ENCODE measurements around the gene ARL4D.

DNA sequence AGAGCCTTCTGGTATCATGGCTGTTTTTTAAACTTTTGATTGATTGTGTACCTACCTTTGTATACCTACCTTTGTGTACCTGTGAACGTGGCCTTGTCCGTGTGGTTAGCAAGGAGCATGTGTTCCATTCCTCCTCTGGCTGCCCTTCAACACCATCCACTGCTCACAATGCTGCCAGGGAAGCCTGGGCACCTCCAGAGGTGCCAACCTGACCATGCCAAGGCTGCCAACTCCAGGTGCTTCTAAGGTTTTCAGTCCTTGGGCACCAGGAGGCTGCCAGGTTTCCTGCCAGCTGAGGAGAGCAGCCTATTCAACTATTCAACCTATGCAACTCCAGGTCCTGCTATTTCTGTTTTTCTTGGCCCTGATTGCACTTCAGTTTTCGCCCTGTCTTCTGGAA lies 17.6 kb upstream of the ARL4D start:
- TF ChIP-seq, protein P1, sequence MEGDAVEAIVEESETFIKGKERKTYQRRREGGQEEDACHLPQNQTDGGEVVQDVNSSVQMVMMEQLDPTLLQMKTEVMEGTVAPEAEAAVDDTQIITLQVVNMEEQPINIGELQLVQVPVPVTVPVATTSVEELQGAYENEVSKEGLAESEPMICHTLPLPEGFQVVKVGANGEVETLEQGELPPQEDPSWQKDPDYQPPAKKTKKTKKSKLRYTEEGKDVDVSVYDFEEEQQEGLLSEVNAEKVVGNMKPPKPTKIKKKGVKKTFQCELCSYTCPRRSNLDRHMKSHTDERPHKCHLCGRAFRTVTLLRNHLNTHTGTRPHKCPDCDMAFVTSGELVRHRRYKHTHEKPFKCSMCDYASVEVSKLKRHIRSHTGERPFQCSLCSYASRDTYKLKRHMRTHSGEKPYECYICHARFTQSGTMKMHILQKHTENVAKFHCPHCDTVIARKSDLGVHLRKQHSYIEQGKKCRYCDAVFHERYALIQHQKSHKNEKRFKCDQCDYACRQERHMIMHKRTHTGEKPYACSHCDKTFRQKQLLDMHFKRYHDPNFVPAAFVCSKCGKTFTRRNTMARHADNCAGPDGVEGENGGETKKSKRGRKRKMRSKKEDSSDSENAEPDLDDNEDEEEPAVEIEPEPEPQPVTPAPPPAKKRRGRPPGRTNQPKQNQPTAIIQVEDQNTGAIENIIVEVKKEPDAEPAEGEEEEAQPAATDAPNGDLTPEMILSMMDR (IDR thresholded peaks at IDR 0.05; ENCODE audit: low read length) = no peak
- TF ChIP-seq EZH2 (optimal IDR thresholded peaks at IDR 0.05; ENCODE audit: low read depth, low read length) (no peak), EZH2phosphoT487 (IDR thresholded peaks at IDR 0.05; ENCODE audit: low read length) (no peak)

Data from MM.1S (cell line).